Hair follicular keratinocyte (primary cell): ENCODE measurements around the gene ACER2. TPM values are rescaled to one million over a fixed set of nuclear protein-coding genes. Genes with fewer than 3 reads are reported as not detected.

Source experiments
- total RNA-seq: library from RNA; depleted of rRNA; stranded (reverse); fragments of >200 nt; gene quantifications from 2 replicates; pipeline ENCODE4 v1.2.3, GENCODE V29; 2015

Gene ACER2
- 3.5 and 4.7 TPM in 2 replicates for total RNA-seq

DNA sequence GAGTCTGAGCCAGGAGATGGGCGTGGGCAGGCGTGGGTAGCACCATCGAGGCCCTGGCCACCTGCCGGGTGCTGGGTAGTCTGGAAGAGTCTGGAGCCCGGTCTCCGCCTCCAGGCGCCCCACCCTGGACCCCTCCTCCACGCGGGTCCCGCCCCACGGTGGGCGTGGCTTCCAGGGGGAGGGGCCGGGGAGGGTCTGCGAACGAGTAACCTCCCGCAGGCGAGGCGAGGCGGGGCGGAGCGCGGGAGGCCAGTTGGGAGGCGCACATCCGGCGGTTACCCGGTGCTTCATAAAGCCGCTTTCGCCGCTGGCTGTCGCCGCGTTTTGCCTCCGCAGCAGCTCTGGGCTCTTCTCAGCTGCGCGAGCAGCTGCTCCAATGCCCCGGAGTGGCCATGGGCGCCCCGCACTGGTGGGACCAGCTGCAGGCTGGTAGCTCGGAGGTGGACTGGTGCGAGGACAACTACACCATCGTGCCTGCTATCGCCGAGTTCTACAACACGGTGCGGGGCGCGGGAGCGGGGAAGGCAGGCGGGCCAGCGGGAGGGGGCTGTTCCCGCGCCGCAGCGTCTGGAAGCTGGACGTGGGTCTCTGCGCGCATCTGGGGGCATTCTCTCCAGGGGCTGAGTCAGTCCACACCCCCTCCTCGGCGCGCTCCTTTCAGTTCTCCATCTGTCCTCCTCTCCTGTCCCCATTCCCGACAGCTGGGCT lies at the start of gene ACER2:
ACER2 (plus strand) TSS at position 317 of the 708 bp plus-strand sequence; CDS start at position 393, 76 bp downstream.

Other genes with a start within 250 kb of the ACER2 start
- gene DENND4C, start 178.3 kb upstream of the ACER2 start, total RNA-seq: 13.0 and 26.4 TPM in 2 replicates
- gene RPS6, start 28.8 kb upstream of the ACER2 start, total RNA-seq: 1,723 and 2,040 TPM in 2 replicates